ENCODE data around the gene RBM25.
A peak's percentile ranks its signal among the peaks of the same experiment; 100 is the strongest.
"Not testable (repeated sequence)": the region's sequence is repeated elsewhere in the genome, so short reads cannot be mapped to it uniquely, and the experiment has no call there.

RBM25 gene

DNA sequence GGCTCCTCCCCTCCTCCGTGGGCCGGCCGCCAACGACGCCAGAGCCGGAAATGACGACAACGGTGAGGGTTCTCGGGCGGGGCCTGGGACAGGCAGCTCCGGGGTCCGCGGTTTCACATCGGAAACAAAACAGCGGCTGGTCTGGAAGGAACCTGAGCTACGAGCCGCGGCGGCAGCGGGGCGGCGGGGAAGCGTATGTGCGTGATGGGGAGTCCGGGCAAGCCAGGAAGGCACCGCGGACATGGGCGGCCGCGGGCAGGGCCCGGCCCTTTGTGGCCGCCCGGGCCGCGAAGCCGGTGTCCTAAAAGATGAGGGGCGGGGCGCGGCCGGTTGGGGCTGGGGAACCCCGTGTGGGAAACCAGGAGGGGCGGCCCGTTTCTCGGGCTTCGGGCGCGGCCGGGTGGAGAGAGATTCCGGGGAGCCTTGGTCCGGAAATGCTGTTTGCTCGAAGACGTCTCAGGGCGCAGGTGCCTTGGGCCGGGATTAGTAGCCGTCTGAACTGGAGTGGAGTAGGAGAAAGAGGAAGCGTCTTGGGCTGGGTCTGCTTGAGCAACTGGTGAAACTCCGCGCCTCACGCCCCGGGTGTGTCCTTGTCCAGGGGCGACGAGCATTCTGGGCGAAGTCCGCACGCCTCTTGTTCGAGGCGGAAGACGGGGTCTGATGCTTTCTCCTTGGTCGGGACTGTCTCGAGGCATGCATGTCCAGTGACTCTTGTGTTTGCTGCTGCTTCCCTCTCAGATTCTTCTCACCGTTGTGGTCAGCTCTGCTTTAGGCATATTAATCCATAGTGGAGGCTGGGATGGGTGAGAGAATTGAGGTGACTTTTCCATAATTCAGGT, 78.3 kb downstream of the RBM25 start, which contains the start of gene PSEN1:
Gene PSEN1 (plus strand): TSS at position 121 of the 839 bp plus-strand sequence. CDS start 11,513 bp downstream, outside the sequence.
- peaks cover 22% of the 10 kb centered on the region for H3K4me1 Mint-ChIP-seq
- H3K27me3 Mint-ChIP-seq: no peaks in the 10 kb centered on the region
- peaks cover 11 to 16% of the 10 kb centered on the region in 2 donors for H3K9me3 Mint-ChIP-seq
- DNase-seq: peak; percentile 97 to 98
- H3K27ac Mint-ChIP-seq: peak within 1 kb of the TSS; percentile 99 to 100
- ATAC-seq: peak; percentile 98
- peak within 1 kb of the TSS; percentile 73 to 90 for H3K4me3 Mint-ChIP-seq

GRCh38 chr14:73140811-73141323, 82.5 kb downstream of the RBM25 start:
- H3K27me3 Mint-ChIP-seq: no peaks in the 10 kb centered on the region
- H3K4me3 Mint-ChIP-seq: peak overlapping the region in 1 of 2 donors; percentile 1
- no peak for ATAC-seq
- H3K27ac Mint-ChIP-seq: peak overlapping the region; percentile 62 to 72
- no peaks in the 10 kb centered on the region for H3K9me3 Mint-ChIP-seq
- H3K4me1 Mint-ChIP-seq: peaks cover 47% of the 10 kb centered on the region
- no peak for DNase-seq

DNA sequence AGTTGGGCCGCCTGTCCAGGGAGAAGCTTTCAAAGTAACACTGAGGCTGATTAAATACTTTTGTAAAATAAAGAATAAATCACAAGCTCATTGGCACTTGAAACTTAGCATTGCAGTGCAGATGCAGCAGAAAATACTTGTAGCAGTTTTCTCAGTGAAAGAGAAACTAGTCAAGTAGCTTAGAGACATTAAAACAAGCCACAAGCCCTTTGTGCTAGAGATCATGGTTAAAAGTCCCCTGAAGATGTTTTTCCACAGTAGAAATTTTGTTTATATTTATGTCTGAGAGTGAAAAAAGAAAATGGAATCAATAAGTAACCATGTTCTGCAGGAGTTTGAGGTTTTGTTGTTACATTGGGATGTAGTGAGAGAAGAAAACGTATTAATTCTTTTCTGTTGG, 83.9 kb downstream of the RBM25 start:
- DNase-seq: no peak
- no peak overlapping the region for H3K27ac Mint-ChIP-seq
- no peak for ATAC-seq
- H3K27me3 Mint-ChIP-seq: no peaks in the 10 kb centered on the region
- H3K4me1 Mint-ChIP-seq: peaks cover 49% of the 10 kb centered on the region
- no peak overlapping the region for H3K4me3 Mint-ChIP-seq
- no peaks in the 10 kb centered on the region for H3K9me3 Mint-ChIP-seq

DNA sequence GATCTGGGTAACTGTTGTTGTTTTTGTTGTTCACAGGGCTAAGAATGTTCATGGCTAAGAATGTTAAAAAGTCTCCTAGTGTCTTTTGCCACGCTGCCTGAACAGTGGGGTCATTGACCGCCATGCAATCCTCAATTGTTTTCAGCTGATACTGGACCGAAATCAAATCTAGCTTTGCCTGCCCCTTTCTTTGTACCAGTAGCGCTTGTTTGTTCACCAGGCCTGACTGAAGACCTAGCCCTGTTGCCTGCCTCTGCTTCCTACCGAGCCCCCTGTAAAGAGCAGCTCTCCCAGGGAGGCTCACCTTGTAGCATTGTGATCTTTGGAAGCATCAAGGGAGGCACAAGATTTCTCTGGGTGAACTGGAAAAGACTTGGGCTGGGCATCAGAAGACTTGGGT, 84.7 kb downstream of the RBM25 start:
- H3K27me3 Mint-ChIP-seq: no peaks in the 10 kb centered on the region
- H3K4me1 Mint-ChIP-seq: peaks cover 43% of the 10 kb centered on the region
- ATAC-seq (no peak), DNase-seq (no peak)
- H3K4me3 Mint-ChIP-seq: no peak overlapping the region
- H3K9me3 Mint-ChIP-seq: no peaks in the 10 kb centered on the region
- H3K27ac Mint-ChIP-seq: no peak overlapping the region

- Mint-ChIP-seq H3K27ac (no peak overlapping the region), H3K4me3 (no peak overlapping the region), H3K9me3 (no peaks in the 10 kb centered on the region), H3K27me3 (no peaks in the 10 kb centered on the region), H3K4me1 (peaks cover 43% of the 10 kb centered on the region)
- ATAC-seq: no peak
- no peak for DNase-seq
These were observed 85.3 kb downstream of the RBM25 start for GRCh38 chr14:73143617-73144016.

DNA sequence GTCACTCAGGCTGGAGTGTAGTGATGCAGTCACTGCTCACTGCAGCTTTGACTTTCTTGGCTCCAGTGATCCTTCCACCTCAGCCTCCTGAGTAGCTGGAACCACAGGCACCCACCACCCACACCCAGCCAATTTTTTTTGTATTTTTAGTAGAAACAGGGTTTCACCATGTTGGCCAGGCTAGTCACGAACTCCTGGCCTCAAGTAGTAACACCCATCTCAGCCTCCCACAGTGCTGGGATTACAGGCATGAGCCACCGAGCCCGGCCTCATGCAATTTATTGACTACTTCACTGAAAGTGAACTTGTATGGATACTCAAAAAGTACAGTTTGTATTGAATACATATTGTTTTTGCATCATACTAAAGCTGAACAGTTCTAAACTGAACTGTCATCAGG, 87.0 kb downstream of the RBM25 start:
- Mint-ChIP-seq H3K27me3 (no peaks in the 10 kb centered on the region), H3K9me3 (no peaks in the 10 kb centered on the region), H3K4me3 (no peak overlapping the region), H3K4me1 (peaks cover 43% of the 10 kb centered on the region), H3K27ac (no peak overlapping the region)
- ATAC-seq (no peak), DNase-seq (no peak)

GRCh38 chr14:73146111-73146510, 87.8 kb downstream of the RBM25 start:
- Mint-ChIP-seq H3K4me1 (peaks cover 35% of the 10 kb centered on the region), H3K4me3 (no peak overlapping the region), H3K27me3 (no peaks in the 10 kb centered on the region), H3K27ac (no peak overlapping the region), H3K9me3 (no peaks in the 10 kb centered on the region)
- no peak for DNase-seq
- ATAC-seq: no peak

DNA sequence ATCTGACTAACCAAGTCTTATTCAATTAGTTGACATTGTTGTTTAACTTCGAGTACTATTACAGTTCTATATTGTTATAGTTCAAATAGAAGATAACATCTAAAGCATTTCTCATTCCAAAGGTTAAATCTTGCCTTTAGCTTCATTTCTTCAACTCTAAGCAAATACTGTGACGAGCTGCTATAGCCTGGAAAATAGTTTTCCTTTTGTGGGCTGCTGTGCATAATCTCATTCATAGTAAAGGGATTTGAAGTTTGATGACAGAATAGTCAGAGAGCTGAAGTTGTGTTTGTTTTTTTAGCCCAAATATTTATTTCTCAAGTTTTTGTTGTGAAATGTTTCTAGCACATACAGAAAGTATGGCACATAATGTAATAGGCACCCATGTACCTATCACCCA, 91.4 kb downstream of the RBM25 start:
- ATAC-seq (no peak), DNase-seq (no peak)
- H3K27me3 Mint-ChIP-seq: no peaks in the 10 kb centered on the region
- peaks cover 11% of the 10 kb centered on the region for H3K4me1 Mint-ChIP-seq
- no peak overlapping the region for H3K4me3 Mint-ChIP-seq
- H3K9me3 Mint-ChIP-seq: no peaks in the 10 kb centered on the region
- no peak overlapping the region for H3K27ac Mint-ChIP-seq

DNA sequence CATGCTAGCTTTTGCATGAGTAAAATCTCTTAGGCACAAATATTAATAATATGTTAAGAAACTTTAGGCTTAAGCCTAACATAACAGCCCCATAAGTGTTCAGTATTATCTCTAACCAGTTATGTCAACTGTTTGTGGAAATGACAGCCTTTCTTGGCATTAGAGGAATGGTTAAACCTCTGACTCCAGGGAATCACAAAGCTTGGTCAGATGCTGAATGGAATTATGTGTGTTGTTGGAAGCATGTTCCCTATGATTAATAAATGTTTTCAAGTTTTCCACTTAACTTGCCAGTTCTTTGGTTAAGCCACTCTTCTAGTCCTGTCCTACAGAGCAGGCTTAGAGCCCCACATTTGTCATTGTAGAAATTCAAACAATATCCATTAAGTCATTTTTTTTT, 94.9 kb downstream of the RBM25 start:
- no peaks in the 10 kb centered on the region for H3K27me3 Mint-ChIP-seq
- H3K4me3 Mint-ChIP-seq: no peak overlapping the region
- H3K27ac Mint-ChIP-seq: no peak overlapping the region
- no peaks in the 10 kb centered on the region for H3K4me1 Mint-ChIP-seq
- H3K9me3 Mint-ChIP-seq: no peaks in the 10 kb centered on the region
- DNase-seq (no peak), ATAC-seq (no peak)

- DNase-seq (no peak), ATAC-seq (no peak)
- no peaks in the 10 kb centered on the region for H3K9me3 Mint-ChIP-seq
- no peaks in the 10 kb centered on the region for H3K27me3 Mint-ChIP-seq
- H3K27ac Mint-ChIP-seq: peak overlapping the region in 1 of 2 donors; percentile 2
- H3K4me1 Mint-ChIP-seq: no peaks in the 10 kb centered on the region
- no peak overlapping the region for H3K4me3 Mint-ChIP-seq
These were observed 103.9 kb downstream of the RBM25 start for GRCh38 chr14:73162251-73162650.

DNA sequence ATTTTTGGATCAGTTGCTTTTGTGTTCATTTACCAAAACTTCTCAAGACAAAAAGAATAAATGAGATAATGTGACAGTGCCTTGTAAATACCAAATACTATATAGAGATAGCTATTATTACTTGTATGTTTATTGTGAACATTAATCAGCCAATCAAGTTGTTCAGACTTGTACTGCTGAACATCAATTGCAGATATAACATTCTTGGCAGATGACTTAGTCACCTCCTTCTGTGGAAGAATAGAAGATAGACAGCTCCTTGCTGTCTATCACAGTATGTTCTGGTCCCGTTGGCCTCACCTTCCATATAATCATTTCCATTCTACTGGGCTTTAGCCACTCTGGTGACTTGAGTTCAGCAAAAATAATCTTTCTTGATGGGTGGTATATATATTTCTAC, 108.1 kb downstream of the RBM25 start:
- Mint-ChIP-seq H3K4me1 (no peaks in the 10 kb centered on the region), H3K27ac (no peak overlapping the region)

GRCh38 chr14:73167727-73168126, 109.4 kb downstream of the RBM25 start:
- no peaks in the 10 kb centered on the region for H3K27me3 Mint-ChIP-seq
- no peaks in the 10 kb centered on the region for H3K9me3 Mint-ChIP-seq
- ATAC-seq (no peak), DNase-seq (no peak)
- H3K27ac Mint-ChIP-seq: no peak overlapping the region
- peaks cover under 1% of the 10 kb centered on the region for H3K4me1 Mint-ChIP-seq
- H3K4me3 Mint-ChIP-seq: no peak overlapping the region

More for the DNA sequence above, 108.1 kb downstream of the RBM25 start:
- Mint-ChIP-seq H3K27me3 (no peaks in the 10 kb centered on the region), H3K4me3 (no peak overlapping the region), H3K9me3 (no peaks in the 10 kb centered on the region)
- DNase-seq (no peak), ATAC-seq (no peak)

DNA sequence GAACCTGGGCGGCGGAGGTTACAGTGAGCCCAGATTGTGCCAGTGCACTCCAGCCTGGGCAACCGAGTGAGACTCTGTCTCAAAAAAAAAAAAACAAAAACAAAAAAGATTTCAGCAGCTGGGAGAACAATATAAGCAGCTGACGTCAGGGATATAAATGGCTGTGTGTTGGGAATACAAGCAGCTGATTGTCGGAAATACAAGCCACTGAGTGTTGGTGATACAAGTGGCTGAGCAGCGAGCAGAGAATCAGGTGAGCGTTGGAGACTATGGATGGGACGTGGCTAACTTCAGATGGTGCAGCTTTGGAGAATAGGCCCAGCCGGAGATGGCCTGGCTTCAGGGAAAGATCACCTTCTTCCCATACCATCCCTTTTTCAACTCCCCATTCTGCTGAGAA, 109.9 kb downstream of the RBM25 start:
- Mint-ChIP-seq H3K27me3 (no peaks in the 10 kb centered on the region), H3K27ac (peak overlapping the region in 1 of 2 donors; percentile 91), H3K9me3 (no peaks in the 10 kb centered on the region), H3K4me3 (no peak overlapping the region), H3K4me1 (peaks cover 6% of the 10 kb centered on the region)
- no peak for ATAC-seq
- no peak for DNase-seq

GRCh38 chr14:73168691-73169090, 110.4 kb downstream of the RBM25 start:
- Mint-ChIP-seq H3K4me3 (no peak overlapping the region), H3K27ac (no peak overlapping the region), H3K9me3 (no peaks in the 10 kb centered on the region), H3K27me3 (no peaks in the 10 kb centered on the region), H3K4me1 (peaks cover 6% of the 10 kb centered on the region)
- ATAC-seq (no peak), DNase-seq (no peak)

DNA sequence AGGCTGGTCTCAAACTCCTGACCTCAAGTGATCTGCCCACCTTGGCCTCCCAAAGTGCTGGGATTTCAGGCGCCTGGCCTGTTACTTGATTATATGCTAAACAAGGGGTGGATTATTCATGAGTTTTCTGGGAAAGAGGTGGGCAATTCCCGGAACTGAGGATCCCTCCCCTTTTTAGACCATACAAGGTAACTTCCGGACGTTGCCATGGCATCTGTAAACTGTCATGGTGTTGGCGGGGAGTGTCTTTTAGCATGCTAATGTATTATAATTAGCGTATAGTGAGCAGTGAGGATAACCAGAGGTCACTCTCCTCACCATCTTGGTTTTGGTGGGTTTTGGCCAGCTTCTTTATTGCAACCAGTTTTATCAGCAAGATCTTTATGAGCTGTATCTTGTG, 111.5 kb downstream of the RBM25 start:
- not testable (repeated sequence) for DNase-seq, H3K27ac Mint-ChIP-seq, H3K9me3 Mint-ChIP-seq, H3K27me3 Mint-ChIP-seq, H3K4me3 Mint-ChIP-seq, H3K4me1 Mint-ChIP-seq, ATAC-seq

DNA sequence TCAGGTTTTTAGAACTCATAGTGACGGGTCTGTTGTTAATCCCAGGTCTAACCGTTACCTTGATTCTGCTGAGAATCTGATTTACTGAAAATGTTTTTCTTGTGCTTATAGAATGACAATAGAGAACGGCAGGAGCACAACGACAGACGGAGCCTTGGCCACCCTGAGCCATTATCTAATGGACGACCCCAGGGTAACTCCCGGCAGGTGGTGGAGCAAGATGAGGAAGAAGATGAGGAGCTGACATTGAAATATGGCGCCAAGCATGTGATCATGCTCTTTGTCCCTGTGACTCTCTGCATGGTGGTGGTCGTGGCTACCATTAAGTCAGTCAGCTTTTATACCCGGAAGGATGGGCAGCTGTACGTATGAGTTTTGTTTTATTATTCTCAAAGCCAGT, 112.4 kb downstream of the RBM25 start:
- Mint-ChIP-seq H3K27ac (no peak overlapping the region), H3K4me1 (peaks cover 6% of the 10 kb centered on the region), H3K27me3 (no peaks in the 10 kb centered on the region), H3K9me3 (no peaks in the 10 kb centered on the region), H3K4me3 (no peak overlapping the region)
- ATAC-seq (no peak), DNase-seq (no peak)
